NCI-H2107 (cell line): ENCODE measurements around the gene DRAP1.
A peak's percentile ranks its signal among the peaks of the same experiment; 100 is the strongest.

ENCODE experiments used
- DNase-seq: peaks from one replicate; lab custom pipeline; 2025; lab: John Stamatoyannopoulos, UW

The DRAP1 gene, protein sequence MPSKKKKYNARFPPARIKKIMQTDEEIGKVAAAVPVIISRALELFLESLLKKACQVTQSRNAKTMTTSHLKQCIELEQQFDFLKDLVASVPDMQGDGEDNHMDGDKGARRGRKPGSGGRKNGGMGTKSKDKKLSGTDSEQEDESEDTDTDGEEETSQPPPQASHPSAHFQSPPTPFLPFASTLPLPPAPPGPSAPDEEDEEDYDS

GRCh38 chr11:65919141-65919572 is at the start of gene DRAP1:
DRAP1 (plus strand) TSS chr11:65919426; CDS start chr11:65919502, 76 bp downstream.
- peak; percentile 96 for DNase-seq

GRCh38 chr11:65869643-65870306 is 49.5 kb upstream of the DRAP1 start:
- DNase-seq: no peak

DNA sequence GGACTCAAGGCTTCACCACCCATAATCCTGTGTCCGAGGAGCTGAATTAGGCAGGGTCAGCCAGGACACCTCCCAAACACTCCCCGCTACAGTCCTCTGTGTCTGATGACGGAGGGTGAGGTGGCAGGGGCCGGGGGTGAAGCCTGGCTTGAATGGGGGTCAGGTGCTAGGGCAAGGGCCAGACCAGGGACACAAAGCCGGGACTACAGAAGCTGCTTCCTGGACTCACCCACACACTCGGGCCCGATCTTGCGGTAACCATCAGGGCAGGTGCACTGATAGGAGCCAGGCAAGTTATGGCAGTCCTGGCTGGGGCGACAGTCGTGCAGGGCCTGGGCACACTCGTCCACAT is 48.9 kb upstream of the DRAP1 start:
- DNase-seq: no peak

DNA sequence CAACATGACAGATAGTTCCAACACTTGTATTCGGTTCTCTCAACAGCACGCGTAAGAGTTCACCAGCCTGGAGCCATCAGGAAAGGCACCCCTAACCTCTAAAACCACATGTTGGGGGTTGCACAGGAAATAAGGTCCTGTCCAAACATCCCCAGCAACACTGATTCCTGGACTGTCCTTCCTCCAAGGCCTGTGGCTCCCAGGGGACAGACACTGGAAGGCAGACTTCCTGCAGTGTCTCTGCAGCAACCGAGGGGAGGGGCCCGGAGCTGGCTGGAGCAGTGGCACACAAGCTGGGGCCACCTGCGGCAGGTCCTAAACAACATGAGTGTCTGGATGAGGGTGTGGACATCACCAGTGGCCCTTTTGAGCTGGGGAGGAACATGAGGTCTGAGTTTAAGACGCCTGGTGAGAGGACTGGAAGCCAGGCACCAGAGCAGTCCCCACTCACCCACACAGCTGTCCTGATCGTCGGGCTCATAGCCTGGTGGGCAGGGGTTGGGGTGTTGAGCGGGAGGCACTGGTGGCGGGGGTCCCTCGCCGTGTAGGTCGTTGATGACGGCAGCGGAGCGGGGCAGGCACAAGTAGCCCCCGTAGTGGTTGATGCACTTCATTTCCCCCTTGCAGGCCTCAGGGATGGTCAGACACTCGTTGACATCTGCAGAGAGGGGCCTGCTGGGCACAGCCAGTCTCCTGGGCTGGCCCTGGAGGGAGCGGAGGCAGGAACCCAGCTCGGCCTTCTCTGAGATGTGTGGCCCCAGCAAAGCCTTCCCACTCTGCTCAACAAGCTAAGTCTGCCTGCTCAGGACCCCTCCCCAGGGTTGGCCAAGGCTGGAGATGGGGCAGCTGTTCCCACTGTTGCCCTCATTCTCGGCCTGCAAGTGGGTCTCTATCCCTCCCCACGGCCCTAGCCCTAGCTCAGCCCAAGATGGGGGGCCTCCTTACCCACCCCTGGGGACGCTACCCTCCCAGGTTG is 48.2 kb upstream of the DRAP1 start:
- DNase-seq: no peak

DNA sequence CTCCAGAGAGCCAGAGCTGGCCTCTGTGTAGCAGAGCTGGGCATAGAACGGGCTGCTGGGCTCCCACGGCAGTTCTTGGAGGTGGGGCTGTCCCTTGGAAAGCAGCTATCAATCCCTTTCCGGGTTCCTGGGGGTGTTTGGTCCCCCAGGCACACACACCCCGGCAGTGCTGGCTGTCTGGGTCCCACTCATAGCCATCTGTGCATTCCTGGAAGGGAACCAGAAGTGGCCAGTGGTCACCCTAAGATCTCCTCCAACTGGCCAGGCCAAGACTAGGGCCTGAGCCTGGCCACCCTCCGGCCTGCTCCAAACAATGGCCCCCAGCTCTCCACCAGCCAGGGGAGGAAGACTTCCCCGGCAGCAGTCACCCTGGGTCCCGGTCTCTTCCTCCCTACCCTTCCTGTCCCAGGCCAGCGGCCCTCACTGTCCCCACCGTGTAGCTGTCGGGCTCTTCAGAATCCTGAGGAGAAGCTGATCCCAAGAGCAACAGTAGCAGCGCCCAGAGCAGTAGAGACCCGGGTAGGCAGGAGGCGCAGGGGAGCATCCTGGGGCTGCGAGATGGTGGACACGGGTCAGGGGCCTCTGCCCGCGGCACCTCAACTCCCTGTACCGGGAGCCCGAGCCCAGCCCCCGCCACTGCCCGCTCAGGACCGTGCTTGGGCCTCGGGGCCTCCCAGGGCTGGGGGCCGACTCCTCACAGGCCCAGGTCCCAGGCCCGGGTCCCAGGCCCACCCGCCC is 47.2 kb upstream of the DRAP1 start:
- DNase-seq: no peak

DNA sequence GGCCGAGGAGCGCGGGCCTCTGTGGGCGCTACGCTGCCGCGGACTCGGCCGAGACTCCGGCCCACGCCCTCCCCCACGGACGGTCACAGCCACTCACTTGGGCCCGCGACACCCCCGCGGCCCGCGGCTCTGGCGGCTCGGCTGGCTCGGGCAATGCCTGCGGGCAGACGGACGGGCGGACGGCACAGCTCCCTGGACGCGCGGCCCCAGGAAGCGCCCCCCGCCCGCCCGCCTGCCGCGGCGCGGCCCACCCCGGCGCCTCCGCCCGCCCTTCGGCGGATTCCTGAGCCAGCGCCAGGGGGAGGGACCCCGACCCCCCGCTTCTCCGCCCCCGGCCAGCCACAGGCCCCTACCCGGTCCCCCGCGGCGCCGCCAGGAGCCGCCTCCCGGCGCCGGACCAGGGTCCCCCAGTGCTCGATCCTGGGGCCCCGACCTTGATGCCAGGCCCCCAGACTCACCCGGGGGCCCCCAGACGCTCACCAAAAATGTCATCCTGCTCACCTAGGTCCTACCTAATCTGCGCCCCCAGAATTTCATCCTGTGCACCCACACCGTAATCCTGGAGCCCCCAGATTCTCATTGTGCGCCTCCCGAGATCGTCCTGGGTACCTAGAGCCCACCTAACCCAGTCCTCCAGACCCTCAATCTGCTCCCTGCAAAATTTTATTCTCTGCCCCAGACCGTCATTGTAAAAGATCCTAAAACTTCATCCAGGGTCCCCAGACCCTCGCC is 46.5 kb upstream of the DRAP1 start, which contains the start of gene EFEMP2:
Gene EFEMP2 (minus strand): TSS at position 215 of the 732 bp plus-strand sequence. CDS start 446 bp downstream, outside the sequence.
- no peak for DNase-seq

GRCh38 chr11:65873318-65874156 is 45.7 kb upstream of the DRAP1 start:
- peak; percentile 63 for DNase-seq

GRCh38 chr11:65879617-65880016 is 39.6 kb upstream of the DRAP1 start, which contains the start of gene CTSW:
CTSW (plus strand) TSS chr11:65879837; CDS start chr11:65879855, 18 bp downstream.
- no peak for DNase-seq

DNA sequence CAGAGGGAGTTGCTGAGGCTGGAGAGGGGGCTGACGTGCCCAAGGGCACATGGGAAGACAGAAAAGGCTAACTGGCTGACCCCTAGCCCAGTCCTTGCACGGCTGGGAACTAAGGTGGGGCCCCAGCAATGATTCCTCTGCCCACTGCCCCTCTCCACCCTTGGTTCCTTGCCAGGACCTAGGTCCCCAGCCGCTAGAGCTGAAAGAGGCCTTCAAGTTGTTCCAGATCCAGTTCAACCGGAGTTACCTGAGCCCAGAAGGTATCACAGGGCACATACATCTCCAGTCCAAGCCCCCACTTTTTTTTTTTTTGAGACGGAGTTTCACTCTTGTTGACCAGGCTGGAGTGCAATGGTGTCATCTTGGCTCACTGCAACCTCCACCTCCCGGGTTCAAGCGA is 39.2 kb upstream of the DRAP1 start:
- DNase-seq: no peak

DNA sequence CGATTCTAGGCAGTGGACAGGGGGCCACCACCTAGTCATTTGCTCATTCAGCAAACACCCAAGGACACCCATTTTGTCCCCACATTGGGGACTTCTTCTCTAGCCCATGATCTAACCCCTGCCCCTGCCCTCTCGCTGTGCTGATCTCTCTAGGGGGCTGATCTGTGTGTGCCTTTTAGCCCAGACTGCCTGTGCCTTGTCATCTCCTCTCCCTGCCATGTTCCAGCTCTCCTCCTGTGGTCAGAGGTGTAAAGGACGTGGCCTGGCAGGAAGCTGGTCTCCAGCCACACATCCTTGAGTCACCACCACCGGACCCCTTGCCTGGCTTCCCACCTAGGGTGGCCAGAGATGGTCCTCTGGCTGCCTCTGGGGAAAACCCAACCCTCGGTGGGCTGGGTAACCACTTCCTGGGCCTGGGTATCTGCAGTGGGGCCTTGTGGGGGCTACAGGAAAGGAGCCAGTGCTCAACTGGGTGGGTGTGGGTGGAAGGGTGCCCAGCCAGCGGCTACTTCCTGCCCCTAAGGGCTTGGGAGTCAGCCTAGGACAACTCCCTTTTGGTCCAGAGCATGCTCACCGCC is 38.3 kb upstream of the DRAP1 start:
- DNase-seq: no peak

DNA sequence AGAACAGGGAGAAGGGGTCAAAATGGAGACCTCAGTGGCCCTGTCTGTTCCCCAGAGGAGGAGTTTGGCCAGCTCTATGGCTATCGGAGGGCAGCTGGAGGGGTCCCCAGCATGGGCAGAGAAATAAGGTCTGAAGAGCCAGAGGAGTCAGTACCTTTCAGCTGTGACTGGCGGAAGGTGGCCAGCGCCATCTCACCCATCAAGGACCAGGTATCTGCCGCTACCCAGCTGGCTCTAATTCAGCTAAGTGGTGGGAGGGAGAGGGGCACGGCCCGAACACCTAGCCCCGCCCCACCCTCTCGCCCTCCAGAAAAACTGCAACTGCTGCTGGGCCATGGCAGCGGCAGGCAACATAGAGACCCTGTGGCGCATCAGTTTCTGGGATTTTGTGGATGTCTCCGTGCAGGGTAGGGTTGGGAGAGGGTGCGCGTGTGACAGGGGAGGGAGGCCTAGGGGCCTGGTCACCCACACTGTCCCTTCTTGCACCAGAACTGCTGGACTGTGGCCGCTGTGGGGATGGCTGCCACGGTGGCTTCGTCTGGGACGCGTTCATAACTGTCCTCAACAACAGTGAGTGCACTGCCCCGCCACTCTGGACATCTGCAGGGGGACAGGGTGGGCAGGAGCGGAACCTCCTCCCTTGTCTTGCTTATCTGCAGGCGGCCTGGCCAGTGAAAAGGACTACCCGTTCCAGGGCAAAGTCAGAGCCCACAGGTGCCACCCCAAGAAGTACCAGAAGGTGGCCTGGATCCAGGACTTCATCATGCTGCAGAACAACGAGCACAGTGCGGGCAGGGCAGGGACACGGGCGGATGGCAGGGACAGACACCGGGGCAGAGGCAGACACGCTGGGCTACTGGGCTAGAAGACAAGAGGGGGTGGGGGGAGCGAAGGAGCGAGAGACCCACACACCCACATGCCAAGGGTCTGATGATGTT is 36.8 kb upstream of the DRAP1 start:
- DNase-seq: no peak

- no peak for DNase-seq
Observed at GRCh38 chr11:65883058-65883761, 36.0 kb upstream of the DRAP1 start.

GRCh38 chr11:65883786-65884715 is 35.2 kb upstream of the DRAP1 start:
- DNase-seq: no peak

- DNase-seq: peak; percentile 59
Observed at GRCh38 chr11:65884716-65885092, 34.5 kb upstream of the DRAP1 start.

- no peak for DNase-seq
Observed at GRCh38 chr11:65885231-65885630, 34.0 kb upstream of the DRAP1 start.

DNA sequence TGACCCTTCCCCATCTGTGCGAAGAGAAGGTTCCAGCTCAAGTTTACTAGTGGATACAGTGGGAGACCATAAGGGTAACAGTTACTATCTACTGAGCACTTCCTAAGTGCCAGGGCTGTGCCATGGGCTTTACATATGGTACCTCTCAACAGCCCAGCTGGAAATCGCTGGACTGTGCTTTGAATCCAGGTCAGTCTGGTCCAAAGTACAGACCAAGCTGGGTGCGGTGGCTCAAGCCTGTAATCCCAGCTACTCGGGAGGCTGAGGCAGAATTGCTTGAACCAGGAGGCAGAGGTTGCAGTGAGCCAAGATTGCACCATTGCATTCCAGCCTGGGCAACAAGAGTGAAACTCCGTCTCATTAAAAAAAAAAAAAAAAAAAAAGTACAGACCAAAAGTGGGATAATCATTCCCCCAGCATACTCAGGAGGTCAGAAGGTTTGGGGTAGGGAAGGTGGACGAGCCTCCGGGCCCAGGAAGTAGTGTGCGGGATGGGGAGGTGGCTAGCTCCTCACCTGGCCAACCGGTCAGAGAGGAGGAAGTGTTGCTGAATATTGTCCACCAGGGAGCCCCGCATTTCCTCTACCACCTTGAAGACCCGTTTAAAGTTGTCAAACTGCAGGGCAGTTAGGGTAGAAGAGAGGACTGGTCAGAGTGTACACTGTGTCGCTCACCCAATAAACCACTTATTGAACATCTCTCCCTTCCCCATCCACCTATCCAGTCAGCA is 33.3 kb upstream of the DRAP1 start:
- no peak for DNase-seq
